ENCODE data around the gene TNNI2. TPM values are rescaled to one million over a fixed set of nuclear protein-coding genes. Genes with fewer than 3 reads are reported as not detected.

Gene TNNI2
- 1.0 and 1.1 TPM in 2 replicates for total RNA-seq
- long read RNA-seq = 0 reads

GRCh38 chr11:1838426-1839144 lies at the start of gene TNNI2:
TSS of gene TNNI2 (plus strand) at chr11:1838981. CDS start at chr11:1839697, 716 bp downstream.
- no peak within 1 kb of the TSS for H3K4me3 Mint-ChIP-seq (ENCODE audit: unreplicated experiment)
- TF ChIP-seq CTCF (IDR thresholded peaks at IDR 0.05) = no peak
- H3K9me3 Mint-ChIP-seq (ENCODE audit: unreplicated experiment) = no peaks in the 10 kb centered on the region
- no peak for DNase-seq (ENCODE audit: extremely low spot score, unreplicated experiment)
- peaks cover 20% of the 10 kb centered on the region for H3K4me1 Mint-ChIP-seq (ENCODE audit: unreplicated experiment)
- H3K36me3 Mint-ChIP-seq (ENCODE audit: unreplicated experiment) = no peaks in the 10 kb centered on the region
- no peak within 1 kb of the TSS for H3K27ac Mint-ChIP-seq (ENCODE audit: unreplicated experiment)
- no peaks in the 10 kb centered on the region for H3K27me3 Mint-ChIP-seq (ENCODE audit: unreplicated experiment)

- peaks cover 49% of the 10 kb centered on the region for H3K4me1 Mint-ChIP-seq (ENCODE audit: unreplicated experiment)
- peak overlapping the region; percentile 82 for H3K27ac Mint-ChIP-seq (ENCODE audit: unreplicated experiment)
- H3K36me3 Mint-ChIP-seq (ENCODE audit: unreplicated experiment) = peaks cover 6% of the 10 kb centered on the region
- peaks cover 11% of the 10 kb centered on the region for H3K27me3 Mint-ChIP-seq (ENCODE audit: unreplicated experiment)
- DNase-seq (ENCODE audit: extremely low spot score, unreplicated experiment) = no peak
- TF ChIP-seq CTCF (IDR thresholded peaks at IDR 0.05) = no peak
- no peaks in the 10 kb centered on the region for H3K9me3 Mint-ChIP-seq (ENCODE audit: unreplicated experiment)
- no peak overlapping the region for H3K4me3 Mint-ChIP-seq (ENCODE audit: unreplicated experiment)
These were observed 46.9 kb upstream of the TNNI2 start for GRCh38 chr11:1791912-1792311.

- no peak for DNase-seq (ENCODE audit: extremely low spot score, unreplicated experiment)
- Mint-ChIP-seq H3K4me1 (ENCODE audit: unreplicated experiment) (peaks cover 53% of the 10 kb centered on the region), H3K27ac (ENCODE audit: unreplicated experiment) (peak overlapping the region; percentile 82), H3K36me3 (ENCODE audit: unreplicated experiment) (peaks cover 6% of the 10 kb centered on the region), H3K9me3 (ENCODE audit: unreplicated experiment) (no peaks in the 10 kb centered on the region), H3K4me3 (ENCODE audit: unreplicated experiment) (peak overlapping the region; percentile 23), H3K27me3 (ENCODE audit: unreplicated experiment) (peaks cover 11% of the 10 kb centered on the region)
- TF ChIP-seq CTCF (IDR thresholded peaks at IDR 0.05) = no peak
These were observed 46.3 kb upstream of the TNNI2 start for GRCh38 chr11:1792461-1792860.

GRCh38 chr11:1793081-1793480 lies 45.7 kb upstream of the TNNI2 start:
- Mint-ChIP-seq H3K9me3 (ENCODE audit: unreplicated experiment) (no peaks in the 10 kb centered on the region), H3K27me3 (ENCODE audit: unreplicated experiment) (peaks cover 11% of the 10 kb centered on the region), H3K36me3 (ENCODE audit: unreplicated experiment) (peaks cover 6% of the 10 kb centered on the region), H3K4me1 (ENCODE audit: unreplicated experiment) (peaks cover 55% of the 10 kb centered on the region), H3K27ac (ENCODE audit: unreplicated experiment) (peak overlapping the region; percentile 82), H3K4me3 (ENCODE audit: unreplicated experiment) (peak overlapping the region; percentile 21)
- no peak for TF ChIP-seq CTCF (IDR thresholded peaks at IDR 0.05)
- DNase-seq (ENCODE audit: extremely low spot score, unreplicated experiment) = no peak

- TF ChIP-seq CTCF (IDR thresholded peaks at IDR 0.05) = no peak
- H3K27ac Mint-ChIP-seq (ENCODE audit: unreplicated experiment) = no peak overlapping the region
- H3K9me3 Mint-ChIP-seq (ENCODE audit: unreplicated experiment) = no peaks in the 10 kb centered on the region
- peaks cover 45% of the 10 kb centered on the region for H3K4me1 Mint-ChIP-seq (ENCODE audit: unreplicated experiment)
- H3K27me3 Mint-ChIP-seq (ENCODE audit: unreplicated experiment) = peaks cover 14% of the 10 kb centered on the region
- H3K4me3 Mint-ChIP-seq (ENCODE audit: unreplicated experiment) = no peak overlapping the region
- no peak for DNase-seq (ENCODE audit: extremely low spot score, unreplicated experiment)
- H3K36me3 Mint-ChIP-seq (ENCODE audit: unreplicated experiment) = peaks cover 3% of the 10 kb centered on the region
These were observed 42.3 kb upstream of the TNNI2 start for GRCh38 chr11:1796413-1797011.
